ENCODE data around the gene RPS10. TPM values are rescaled to one million over a fixed set of nuclear protein-coding genes. Genes with fewer than 3 reads are reported as not detected.
"Not testable (repeated sequence)": the region's sequence is repeated elsewhere in the genome, so short reads cannot be mapped to it uniquely, and the experiment has no call there.

Gene RPS10
- total RNA-seq, 1 donor from 2014 or later = 792 TPM

DNA sequence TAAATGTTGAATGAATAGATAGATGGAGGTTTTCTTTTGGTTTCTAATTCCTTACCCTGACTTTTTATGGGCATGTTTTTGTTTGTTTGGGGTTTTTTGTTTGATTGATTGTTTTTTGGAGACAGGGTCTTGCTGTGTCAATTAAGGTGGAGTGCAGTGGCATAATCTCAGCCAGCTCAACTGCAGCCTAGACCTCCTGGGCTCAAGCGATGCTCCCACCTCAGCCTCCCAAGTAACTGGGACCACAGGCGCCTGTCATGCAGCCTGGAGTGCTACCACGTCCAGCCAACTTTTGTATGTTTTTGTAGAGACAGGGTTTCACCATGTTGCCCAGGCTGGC lies 31.9 kb downstream of the RPS10 start:
- no peak for FAIRE-seq
- no peak for DNase-seq (ENCODE audit: low spot score in 2 of 2)

DNA sequence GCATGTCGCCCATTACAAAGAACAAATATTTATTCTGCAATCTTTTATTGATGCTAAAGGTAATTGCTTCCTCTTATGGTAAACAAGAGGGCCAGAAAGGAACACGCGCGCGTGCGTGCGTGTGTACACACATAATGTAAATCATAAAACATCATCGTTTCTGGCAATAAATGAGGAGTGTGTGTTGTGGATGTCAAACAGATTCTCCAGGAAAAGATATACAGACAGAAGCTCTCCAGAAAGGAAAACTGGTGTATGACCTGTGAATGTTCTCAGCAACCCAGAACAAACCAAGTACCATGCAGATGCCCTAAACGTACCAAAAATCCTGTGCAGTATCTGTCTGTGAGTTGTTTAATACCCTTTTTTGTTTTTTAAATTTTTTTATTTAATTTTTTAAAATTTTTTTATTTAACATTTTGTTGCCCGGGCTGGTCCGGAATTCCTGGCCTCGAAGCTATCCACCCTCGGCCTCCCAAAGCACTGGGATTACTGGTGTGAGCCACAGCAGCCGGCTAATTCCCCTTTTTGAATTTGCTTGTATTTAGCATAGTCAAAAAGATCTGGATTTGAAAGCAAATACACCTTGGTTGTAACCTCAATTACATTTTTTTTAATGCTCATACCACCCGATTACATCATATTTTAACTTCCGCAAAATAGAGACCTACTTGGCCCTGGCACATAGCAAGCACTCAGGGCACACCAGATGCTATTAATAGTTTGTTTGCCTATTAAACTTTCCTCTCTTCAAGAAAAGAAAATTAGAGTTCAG lies 32.5 kb downstream of the RPS10 start:
- FAIRE-seq = no peak
- DNase-seq (ENCODE audit: low spot score in 2 of 2) = peak in 1 of 2 donors; percentile 51

DNA sequence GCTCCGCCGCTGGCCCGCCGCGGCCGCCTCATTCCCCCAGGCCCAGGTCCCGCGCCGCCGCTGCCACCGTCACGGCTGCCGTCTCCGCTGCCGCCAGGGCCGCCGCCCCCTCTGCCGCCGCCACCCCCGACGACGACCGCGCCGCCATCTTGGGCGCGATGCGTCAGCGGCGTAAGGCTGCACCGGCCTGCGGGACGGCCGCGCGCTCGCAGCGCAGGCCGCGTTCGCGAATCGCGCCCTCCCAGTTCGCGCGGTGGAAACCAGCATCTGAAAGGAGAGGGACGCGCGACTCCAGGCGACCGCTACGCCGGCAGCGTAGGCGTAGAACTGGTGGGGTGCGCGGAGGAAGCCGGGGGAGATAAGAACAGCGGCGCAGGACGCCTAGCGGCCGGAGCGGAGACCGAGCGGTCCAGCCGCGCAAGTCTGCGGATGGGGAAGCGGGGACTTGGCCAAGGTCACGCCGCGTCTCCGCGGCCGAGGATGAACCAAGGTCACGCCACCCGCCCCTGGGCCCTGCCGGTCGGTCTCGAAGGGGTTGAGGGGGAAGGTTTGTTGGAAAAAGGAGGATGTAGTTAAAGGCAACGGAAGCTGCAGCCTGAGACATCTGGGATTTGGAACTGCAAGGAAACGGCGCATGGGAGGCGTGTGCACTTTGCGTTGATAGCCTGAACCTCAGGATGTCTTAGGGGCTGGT lies 33.2 kb downstream of the RPS10 start, which contains the start of gene NUDT3:
TSS of gene NUDT3 (minus strand) at position 173 of the 694 bp plus-strand sequence. CDS start 307 bp downstream, outside the sequence.
- no peak for FAIRE-seq
- DNase-seq (ENCODE audit: low spot score in 2 of 2) = peak; percentile 88 to 91

DNA sequence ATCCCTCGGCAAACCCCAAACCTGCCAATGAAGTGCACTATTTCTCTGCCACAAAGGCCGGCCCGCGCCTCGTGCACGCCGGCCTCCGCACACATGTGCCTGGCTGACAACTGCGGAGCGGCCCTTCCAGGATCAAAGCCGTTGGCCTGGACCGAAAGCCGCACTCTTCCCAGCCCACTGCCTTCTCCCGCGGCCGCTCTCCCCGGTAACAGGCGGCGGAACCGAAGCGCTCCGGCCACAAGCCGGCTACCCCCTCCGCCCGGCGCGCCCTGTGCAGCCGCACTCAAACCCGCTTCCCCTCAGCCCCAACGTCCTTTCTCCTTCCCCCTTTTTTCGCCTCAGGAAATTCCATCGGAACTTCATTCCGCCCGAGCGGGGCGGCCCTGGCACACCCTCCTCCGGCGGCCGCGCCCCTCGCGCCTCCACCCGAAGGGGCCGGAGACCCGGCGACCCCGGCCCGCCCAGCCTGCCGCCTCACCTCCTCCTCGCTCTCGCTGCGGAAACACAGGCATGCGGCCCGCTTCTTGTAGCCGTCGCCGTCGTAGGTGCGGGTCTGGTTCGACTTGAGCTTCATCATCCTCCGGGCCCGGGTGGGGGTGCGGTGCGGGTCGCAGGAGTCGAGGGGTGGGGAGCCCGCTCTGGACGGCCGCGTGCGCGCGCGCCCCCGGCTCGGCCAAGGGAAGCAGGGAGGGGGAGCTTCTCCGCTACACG lies 33.9 kb downstream of the RPS10 start:
- peak in 1 of 2 donors; percentile 76 for DNase-seq (ENCODE audit: low spot score in 2 of 2)
- no peak for FAIRE-seq

DNA sequence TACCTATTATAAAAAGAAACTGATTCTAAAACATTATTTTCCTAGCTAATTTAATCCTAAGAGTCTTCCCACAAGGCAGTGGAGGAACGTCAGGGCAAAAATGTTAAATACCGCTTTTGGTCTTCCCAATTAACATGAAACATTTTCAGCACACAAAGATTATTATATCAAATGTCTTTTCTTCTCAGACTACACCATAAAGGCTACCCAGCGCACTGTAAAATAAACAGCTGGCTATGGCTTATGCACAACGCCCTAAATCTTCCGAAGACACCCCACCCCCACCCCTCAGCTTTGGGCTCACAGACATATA lies 34.4 kb downstream of the RPS10 start:
- no peak for DNase-seq (ENCODE audit: low spot score in 2 of 2)
- no peak for FAIRE-seq

DNA sequence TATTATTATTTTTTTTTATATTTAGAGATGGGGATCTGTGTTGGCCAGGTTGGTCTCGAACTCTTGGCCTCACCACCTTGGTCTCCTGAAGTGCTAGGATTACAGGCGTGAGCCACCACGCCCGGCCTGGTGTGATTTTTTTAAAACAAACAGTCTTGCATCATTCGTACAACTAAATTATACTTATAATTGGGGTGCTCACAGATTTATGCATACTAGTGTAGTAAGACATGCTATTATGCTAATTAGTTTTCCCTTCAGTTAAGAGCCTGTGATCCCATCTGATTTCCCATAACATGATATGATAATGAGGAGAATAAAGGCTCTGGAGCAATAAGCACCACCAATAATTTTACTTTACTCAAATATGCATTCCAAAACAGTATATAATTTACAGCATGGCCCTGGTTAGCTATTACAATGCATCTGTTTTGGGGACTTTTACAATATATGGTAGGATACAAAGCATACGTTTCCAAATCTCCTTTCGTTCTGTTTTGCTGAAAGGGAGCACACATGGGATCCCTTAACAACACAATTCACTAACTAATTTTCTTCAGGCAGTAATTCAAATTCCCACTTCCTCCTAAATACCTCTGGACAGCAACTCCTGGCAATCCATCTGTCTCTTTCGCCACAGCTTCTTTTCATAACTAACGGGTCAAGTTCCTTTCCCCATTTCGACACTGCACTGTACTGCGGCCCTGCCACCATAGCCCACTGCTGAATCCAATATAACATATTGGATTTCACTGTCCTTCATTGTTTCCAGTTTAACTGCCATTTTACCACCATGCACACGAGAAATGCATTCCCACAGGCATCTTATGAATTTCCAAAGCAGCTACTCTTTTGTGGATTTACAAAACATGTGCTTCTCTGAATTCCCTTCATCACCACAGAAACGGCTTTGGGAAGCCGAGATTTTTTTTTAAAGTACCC lies 35.1 kb downstream of the RPS10 start:
- no peak for FAIRE-seq
- DNase-seq (ENCODE audit: low spot score in 2 of 2) = no peak

DNA sequence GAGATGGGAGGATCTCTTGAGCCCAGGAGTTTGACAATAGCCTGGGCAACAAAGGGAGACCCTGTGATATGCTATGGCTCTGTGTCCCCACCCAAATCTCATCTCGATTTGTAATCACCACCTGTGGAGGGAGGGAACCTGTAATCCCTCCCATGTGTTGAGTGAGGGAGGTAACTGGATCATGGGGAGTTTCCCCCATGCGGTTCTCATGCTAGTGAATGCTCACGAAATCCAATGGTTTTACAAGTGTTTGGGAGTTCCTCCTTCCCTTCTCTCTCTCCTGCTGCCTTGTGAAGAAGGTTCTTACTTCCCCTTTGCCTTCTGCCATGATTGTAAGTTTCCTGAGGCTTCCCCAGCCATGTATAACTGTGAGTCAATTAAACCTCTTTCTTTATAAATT lies 36.8 kb downstream of the RPS10 start:
- DNase-seq (ENCODE audit: low spot score in 2 of 2) = no peak
- FAIRE-seq = no peak

DNA sequence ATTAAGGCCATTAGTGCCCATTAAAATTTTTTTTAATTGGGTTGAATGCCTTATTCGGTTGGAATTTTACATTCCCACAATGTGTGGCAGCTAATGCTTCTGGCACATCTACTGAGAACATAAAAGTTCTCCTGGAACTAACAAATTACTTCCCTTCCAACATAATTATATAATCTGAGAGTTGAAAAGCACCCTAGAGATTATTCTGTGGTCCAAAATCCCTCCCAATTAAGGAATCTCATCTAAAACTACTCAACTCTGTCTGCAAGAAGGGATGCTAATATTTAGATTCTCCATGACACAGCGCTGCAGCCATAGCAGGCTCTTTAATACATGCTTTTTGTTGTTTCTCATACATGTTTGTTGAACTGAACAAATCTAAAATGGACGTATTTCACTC lies 37.4 kb downstream of the RPS10 start:
- DNase-seq (ENCODE audit: low spot score in 2 of 2) (no peak), FAIRE-seq (no peak)

DNA sequence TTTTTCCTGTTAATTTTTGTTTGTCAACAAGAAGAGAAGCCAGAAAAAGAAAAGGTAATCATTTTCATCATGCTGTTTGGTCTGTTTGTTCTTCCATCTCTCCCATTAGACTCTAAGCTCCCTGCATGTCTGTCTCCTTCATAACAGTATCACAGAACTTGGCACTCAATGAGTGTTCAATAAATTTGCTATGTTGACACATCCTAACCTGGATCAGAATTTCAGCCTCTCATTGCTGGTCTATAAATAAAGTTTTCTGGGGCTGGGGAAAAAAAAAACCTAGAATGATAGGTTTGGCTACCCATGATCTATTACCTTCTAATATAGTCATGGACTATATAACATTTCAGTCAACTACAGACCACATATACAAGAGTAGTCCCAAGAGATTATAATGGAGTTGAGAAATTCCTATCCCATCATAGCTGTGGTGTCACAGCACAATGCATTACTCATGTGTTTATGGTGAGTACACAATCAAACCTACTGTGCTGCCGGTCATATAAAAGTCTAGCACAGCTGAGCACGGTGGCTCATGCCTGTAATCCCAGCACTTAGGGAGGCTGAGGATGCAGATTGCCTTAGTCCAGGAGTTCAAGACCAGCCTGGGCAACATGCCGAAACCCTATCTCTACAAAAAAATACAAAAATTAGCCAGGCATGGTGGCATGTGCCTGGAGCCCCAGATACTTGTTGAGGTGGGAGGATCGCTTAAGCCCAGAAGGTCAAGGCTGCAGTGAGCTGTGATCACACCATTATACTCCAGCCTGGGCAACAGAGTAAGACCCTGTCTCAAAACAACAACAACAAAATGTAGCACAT lies 39.3 kb downstream of the RPS10 start:
- DNase-seq (ENCODE audit: low spot score in 2 of 2) (no peak), FAIRE-seq (no peak)

DNA sequence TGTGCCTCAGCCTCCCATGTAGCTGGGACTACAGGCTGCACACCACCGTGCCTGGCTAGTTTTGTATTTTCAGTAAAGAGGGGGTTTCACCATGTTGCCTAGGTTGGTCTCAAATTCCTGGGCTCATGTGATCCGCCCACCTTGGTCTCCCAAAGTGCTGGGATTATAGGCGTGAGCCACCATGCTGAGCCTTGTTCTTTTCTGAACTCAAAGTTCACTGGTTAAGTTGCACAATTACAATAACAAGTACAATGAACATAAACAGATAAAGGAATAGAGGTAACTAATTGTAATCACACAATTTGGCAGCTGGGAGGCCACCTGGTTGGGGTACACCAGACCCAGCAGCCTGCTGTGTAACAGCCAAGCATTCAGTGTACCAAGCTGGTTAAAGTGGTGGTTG lies 40.1 kb downstream of the RPS10 start:
- FAIRE-seq (no peak), DNase-seq (ENCODE audit: low spot score in 2 of 2) (no peak)

DNA sequence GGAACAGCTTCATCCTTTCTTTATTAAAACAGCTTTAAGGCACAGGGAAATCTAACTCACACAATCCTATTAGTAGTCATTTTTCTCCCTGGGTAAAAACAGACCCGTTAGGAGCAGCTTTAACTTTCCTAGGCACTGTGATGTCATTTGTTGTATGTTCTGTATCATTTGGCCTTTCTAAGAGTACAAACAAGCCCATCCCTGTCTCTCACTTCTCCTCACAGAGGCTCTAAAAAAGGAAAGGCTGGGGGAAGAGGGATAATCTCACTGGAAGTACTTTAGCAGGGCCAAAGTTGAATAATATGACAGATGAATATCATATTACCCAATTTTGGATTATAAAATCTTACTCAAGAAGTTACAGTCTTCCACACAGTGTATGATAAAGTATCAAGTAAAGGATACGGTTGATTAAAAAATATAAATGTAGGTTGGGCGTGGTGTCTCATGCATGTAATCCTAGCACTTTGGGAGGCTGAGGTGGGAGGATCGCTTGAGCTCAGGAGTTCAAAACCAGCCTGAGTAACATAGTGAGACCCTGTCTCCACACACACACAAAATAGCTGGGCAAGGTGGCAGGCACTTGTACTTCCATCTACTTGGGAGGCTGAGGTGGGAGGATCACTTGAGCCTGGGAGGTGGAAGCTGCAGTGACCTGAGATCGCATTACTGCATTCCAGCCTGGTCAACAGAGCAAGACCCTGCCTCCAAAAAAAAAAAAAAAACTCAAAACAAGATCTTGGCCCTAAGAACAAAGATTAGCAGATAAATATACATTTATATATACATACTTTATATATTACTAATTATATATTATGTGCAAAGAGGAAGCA lies 41.3 kb downstream of the RPS10 start:
- FAIRE-seq (no peak), DNase-seq (ENCODE audit: low spot score in 2 of 2) (no peak)

DNA sequence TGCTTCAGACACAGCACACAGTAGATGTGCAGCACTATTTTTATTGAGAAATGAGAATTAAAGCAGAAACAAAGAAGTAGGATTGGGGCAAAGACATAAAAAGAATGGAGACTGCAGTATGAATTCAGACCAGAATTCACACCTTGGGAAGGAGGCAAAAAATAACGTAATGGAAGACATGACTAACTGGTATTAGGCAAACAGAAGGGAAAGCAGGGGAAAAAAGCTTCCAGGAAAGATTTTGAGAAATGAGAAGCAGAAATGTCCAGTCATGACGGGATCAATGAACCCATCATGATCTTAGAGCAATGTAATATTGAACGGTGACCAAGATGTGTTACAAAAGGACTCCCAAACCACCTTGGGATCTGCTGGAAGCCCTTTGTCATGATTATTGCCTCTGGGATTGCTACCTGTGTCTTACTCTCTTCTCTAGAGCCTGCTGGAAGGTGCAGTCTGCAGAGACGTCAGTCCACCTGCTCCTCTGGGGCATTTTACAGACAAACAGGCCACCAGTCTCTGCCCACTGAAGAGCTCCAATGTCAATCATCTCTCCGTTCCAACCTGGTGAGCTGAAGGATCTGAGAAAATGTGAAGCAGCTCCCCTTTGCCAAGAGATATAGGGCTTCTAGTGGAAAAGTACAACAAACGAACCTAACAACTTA lies 42.1 kb downstream of the RPS10 start:
- FAIRE-seq (no peak), DNase-seq (ENCODE audit: low spot score in 2 of 2) (no peak)

DNA sequence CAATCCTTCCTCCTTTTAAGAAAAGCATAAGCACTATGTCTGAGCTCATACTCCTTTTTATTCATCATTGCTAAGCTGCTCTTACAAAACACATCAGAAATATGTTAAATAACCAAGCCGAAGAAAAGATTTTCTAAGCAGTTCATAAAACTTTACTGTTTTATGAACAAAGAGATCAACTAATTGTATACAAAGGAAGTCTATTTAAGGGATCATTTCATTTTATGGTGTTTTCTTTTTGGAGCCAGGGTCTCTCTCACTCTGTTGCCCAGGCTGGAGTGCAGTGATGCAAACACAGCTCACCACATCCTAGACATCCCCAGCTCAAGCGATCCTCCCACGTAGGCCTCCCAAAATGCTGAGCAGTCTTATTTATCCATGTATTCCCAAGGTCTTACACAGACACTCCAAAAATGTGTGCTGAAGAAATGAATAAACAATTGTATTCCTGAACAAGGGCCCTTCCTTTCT lies 42.7 kb downstream of the RPS10 start:
- DNase-seq (ENCODE audit: low spot score in 2 of 2) (no peak), FAIRE-seq (no peak)

DNA sequence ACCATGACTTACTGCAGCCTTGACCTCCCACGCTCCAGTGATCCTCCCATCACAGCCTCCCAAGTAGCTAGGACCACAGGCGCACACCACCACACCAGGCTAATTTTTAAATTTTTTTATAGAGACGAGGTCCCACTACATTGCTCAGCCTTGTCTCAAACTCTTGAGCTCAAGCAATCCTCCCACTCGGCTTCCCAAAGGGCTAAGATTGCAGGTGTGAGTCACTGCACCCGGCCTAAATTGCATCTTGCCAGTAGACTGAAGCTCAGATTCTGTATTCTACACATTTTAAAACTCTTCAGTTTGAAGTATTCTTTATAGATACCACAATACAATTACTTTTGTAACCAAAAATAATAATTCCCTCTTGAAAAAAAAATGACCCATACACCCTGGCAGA lies 44.8 kb downstream of the RPS10 start:
- FAIRE-seq (no peak), DNase-seq (ENCODE audit: low spot score in 2 of 2) (no peak)

DNA sequence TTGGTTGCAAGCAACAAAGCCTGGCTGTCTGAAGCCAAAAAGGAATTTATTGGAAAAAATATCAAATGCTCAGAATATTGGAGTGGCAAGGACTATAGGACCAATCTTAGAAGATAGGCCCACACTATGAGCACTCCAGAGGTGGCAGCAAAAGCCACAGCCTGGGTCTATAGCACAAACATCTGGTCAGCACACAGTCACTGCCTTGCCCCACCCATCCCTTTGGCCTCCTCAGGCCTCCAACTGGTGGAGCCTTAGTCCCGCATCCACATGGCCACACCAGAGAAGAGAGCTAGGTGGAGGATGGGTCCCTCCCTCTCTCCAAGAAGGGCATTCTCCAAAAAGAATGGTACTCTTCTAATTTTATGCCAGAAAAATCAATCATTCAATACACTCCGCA lies 47.4 kb downstream of the RPS10 start:
- DNase-seq (ENCODE audit: low spot score in 2 of 2) (no peak), FAIRE-seq (no peak)

DNA sequence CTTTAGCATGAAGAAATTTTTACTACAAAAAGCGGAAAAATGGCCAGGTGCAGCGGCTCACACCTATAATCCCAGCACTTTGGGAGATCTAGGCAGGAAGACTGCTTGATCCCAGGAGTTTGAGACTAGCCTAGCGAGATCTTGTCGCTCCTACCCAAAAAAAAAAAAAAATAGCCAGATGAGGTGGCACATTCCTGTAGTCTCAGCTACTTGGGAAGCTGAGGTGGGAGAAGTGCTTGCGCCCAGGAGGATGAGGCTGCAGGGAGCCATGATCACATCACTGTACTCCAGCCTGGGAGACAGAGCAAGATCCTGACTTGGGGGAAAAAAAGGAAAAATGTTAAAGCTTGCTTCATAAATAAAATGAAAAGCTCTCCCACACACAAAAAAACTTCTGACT lies 47.9 kb downstream of the RPS10 start:
- DNase-seq (ENCODE audit: low spot score in 2 of 2) = no peak
- no peak for FAIRE-seq

DNA sequence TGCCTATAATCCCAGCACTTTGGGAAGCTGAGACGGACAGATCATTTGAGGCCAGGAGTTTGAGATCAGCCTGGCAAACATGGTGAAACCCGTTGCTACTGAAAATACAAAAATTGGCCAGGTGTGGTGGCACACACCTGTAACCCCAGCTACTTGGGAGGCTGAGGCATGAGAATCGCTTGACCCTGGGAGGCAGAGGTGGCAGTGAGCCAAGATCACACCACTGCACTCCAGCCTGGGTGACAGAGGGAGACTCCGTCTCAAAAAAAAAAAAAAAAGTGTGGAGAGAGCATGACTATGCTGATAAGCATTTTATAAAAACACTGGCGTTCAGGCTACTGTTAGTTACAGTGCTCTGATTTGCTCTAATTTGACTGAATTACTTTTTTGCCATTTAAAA lies 48.3 kb downstream of the RPS10 start:
- DNase-seq (ENCODE audit: low spot score in 2 of 2); FAIRE-seq: not testable (repeated sequence)

DNA sequence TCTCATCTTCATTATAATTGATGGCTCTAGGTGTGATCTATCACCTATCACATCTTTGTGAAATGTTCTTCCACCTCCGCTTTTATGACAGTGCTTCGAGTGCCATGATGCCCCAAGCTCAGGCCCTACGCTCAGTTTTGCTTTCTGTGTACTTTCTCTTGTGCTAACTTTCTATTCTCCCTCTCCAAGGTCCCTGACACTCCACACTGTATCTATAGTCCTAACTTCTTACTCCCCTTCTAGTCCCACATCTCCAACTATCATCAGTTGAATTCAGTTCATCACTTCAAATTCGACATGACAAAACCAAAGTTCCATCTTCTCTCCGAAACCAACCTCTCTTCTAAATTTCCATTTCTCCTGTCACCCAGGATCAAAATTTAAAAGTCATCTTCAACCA lies 50.0 kb downstream of the RPS10 start:
- no peak for DNase-seq (ENCODE audit: low spot score in 2 of 2)
- no peak for FAIRE-seq

Data from frontal cortex (tissue), 4 donors.